Suppressor macrophage (primary cell): ENCODE results near the gene FAM47E.
"Not testable (repeated sequence)": the region's sequence is repeated elsewhere in the genome, so short reads cannot be mapped to it uniquely, and the experiment has no call there.

Experiments
- DNase-seq, 4 experiments: peaks; one replicate each; pipeline ENCODE4 v3.0.0-alpha.2; 2020 to 2022

FAM47E gene

DNA sequence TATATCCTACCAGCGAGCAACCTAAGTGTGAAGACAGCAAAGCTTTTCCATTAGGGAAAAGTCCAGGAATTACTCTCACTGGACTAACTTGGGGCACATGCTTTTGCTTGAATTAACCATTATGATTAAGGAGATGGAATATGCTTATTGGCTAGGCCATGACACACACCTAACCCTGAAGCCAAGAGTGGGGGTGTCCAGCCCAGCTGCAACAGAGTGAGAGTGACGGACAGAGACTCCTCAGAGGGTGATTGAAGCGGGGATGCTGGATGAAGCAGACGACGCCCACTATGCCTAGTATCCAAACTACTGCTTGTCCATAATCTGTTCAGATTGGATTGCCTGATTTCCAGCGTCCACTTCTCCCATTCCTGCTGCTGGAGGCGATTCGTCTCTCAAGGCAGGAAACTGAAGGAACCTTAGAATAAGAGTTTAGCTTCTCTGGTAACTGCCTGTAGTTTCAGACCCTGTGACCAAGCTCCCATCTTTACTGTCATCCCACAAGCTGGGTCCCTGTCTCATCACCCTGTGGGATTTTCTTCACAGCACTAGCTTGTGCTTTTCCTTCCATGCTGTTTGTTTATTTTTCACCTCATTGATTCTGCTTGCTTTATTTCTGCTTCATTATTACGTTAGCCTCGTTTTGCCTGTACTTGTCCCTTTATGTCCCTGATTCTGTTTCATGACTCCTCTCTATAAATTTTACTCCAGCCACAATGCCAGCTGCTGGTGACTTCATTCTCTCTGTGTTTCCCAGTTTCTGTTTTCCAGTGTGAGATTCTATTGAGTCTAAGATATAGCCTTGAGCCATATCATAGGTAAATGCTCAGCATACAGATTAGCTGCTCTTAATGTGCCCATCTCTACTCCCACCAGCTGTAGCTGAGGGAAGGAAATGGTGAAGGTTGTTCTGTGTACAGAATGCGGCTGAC, 19.0 kb downstream of the FAM47E start:
- no peak for DNase-seq

DNA sequence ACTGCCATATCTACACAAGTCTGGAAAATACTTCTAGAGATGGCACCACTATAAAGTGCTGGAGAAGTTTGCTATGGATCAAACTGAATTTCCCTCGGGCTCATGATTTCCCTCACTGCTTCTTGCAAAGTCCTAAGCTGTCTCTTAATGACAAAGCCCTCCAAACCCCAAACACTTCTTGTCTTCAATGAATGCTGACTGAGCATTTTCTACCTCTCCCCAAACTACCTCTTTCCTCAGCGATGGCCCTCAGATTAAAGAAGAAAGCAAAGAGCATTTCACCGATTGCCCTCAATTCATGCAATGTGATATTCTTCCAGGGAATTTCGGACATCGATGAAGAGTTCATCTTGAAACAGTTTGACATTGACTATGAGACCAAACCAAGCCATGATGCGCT, 19.7 kb downstream of the FAM47E start:
- DNase-seq: no peak

GRCh38 chr4:76272073-76272472, 20.6 kb downstream of the FAM47E start:
- no peak for DNase-seq

GRCh38 chr4:76272582-76272981, 21.1 kb downstream of the FAM47E start:
- DNase-seq: no peak

DNA sequence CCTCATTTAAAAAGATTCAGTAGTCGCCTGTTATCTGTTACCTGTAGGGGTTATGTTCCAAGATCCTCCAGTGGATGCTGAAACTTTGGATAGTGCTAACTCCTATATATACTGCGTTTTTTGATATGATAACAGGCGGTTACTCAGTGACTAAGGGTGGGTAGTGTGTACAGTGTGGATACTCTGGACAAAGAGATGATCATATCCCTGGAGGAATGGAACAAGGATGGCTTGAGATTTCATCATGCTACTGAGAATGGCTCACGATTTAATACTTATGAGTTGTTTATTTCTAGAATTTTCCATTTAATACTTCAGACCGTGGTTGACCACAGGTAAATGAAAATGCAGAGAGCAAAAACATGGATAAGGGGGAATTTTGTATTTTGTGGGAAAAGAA, 21.5 kb downstream of the FAM47E start:
- no peak for DNase-seq

- no peak for DNase-seq
These were observed 24.1 kb downstream of the FAM47E start for GRCh38 chr4:76275486-76276124.

GRCh38 chr4:76276813-76277212, 25.3 kb downstream of the FAM47E start:
- no peak for DNase-seq

- no peak for DNase-seq
These were observed 26.1 kb downstream of the FAM47E start for GRCh38 chr4:76277667-76278066.

GRCh38 chr4:76278583-76278982, 27.1 kb downstream of the FAM47E start:
- DNase-seq: no peak

- no peak for DNase-seq
These were observed 27.9 kb downstream of the FAM47E start for GRCh38 chr4:76279462-76279861.

- DNase-seq: no peak
These were observed 29.2 kb downstream of the FAM47E start for GRCh38 chr4:76280488-76281441.

DNA sequence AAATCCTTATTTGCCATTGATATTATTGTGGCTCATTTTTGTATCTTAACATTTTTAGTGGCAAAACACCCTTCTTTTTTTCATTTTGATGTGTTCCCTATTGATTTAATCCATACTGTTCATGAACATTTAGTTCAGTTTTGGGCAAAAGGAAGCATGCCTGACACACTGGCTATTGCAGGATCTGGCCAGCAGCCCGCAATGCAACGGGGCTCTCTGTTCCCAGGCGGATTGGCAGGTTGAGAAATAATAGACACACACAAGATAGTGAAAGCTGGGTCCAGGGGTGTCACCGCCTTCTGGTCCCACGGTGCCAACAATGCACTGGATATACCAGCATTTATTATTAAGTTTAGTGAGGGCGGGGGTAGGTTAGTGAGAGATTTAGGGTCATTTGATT, 30.1 kb downstream of the FAM47E start:
- DNase-seq: not testable (repeated sequence)

DNA sequence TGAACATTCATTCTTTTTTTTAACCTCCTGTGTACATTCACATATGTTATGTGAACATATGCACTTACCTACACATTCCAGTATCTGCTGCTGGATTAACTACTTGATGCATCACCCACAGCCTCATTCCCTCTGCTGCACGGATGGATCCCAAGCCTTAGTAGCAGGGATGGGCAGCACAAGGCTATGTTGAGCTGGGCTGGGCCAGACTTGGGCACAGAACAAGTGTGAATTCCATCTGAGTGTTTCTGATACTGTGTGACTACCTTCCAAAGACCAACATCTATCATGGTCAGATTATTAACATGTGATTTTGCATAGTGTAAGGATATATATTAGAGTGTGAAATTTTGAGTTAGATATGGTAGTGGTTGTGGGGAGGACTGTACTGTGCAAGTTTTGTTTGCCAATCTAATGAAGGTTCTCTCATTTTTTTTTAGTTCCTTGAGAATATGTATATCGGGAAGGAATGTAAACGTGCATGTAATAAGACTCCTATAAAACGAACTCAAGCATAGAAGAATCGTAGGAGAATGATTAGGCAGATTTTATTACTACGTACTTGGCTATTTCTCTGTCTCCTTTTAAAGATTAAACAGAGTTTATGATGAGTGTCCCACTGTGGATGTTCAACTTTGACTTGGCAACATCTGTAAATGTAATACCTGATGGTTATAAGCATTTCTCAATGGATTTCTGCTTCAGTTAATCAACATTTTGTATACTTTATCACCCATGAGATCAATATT, 31.6 kb downstream of the FAM47E start:
- no peak for DNase-seq

- no peak for DNase-seq
These were observed 32.4 kb downstream of the FAM47E start for GRCh38 chr4:76283900-76284299.

DNA sequence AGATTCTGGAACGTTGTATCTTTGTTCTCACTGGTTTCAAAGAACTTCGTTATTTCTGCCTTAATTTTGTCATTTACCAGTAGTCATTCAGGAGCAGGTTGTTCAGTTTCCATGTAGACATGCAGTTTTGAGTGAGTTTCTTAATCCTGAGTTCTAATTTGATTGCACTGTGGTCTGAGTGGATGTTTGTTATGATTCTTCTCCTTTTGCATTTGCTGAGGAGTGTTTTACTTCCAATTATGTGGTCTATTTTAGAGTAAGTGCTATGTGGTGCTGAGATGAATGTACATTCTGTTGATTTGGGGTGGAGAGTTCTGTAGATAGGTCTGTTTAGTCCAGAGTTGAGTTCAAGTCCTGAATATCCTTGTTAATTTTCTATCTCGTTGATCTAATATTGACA, 36.3 kb downstream of the FAM47E start:
- DNase-seq: not testable (repeated sequence)

DNA sequence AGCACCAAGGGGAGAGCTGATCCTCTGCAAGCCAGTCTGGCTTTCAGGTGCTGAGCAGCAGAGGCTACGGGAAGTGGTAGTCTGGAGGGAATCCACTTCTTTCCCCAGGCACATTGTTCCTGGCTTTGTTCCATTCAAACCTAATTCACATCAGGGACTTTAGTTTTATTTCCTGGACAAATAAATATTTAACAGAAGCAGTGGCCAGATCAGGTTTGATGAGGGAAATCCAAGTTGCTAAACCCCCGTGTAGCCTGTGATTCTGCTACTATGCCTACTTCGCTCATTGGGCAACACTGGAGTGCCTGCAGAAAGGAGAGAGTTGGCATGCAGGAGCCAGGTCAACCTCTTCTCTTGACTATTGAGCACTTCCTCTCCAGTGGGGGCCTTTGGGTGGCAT, 41.2 kb downstream of the FAM47E start:
- no peak for DNase-seq

DNA sequence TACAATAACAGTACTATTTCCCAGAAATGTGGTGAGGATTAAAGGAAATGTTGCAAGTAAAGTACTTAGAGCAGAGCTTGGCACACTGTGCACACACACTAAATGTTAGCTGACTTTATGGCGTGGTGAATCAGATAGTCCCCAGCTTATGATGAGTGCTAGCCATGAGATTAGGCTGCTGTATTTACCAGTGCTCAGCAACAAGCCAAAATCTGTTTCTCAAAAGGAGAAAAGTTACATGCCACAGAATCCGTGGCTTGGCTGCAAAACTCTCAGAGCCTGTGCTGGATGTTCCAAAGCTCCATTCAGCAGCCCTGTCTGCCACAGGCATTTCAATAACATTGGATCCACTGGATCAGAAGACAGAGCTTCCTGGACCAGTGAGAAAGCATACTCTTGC, 42.3 kb downstream of the FAM47E start:
- DNase-seq: no peak

- peak in 2 of 4 experiments; percentile 46 to 56 for DNase-seq
These were observed 44.8 kb downstream of the FAM47E start for GRCh38 chr4:76296286-76296820.

DNA sequence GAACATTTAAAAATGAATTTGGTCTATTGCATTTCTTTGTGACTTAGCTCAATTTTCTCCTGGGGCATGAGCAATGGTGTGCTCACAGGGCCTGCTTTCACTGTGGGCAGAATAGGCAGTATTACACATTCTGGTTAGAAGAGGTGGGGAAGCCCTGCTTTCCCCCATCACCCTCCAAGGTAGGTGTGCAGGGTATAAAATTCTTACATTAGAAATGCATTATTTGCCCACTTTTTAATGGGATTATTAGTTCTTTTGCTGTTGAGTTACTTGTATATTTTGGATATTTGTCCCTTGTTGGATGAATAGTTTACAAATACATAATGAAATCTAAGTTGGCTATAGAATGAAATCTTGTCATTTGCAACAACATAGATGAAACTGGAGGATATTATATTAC, 46.7 kb downstream of the FAM47E start:
- DNase-seq: no peak

DNA sequence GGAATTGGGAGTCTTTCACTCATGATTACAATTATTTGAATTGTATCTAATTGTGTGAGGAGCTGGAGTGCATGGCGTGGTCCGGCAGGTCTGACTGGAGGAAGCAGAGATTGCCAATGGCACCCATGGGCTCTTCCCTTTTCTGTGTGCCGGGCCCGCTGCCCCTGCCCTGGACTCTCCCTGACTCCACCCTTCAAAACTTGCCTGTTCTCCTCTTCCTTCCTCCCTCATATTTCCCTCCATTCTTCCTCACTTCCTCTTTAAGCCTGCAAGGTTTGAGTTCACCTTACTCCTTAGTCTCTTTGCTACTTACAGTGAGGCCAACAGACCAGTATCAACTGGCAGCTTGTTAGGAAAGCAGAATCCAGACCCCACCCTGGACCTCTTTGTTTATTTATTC, 48.5 kb downstream of the FAM47E start:
- DNase-seq: peak; percentile 36 to 73 (median 62)

GRCh38 chr4:76301068-76301774, 49.7 kb downstream of the FAM47E start:
- peak; percentile 51 to 77 (median 66) for DNase-seq
